OCI-LY3 (cell line): ENCODE data around the gene ASIC1.
A peak's percentile ranks its signal among the peaks of the same experiment; 100 is the strongest.

Source experiments
- H2AFZ ChIP-seq: fragments of 200-600, 300-600 bp; shearing (Covaris generic); 2 replicates; pipeline ENCODE4 v1.6.0; 2014; ENCODE audit warnings: antibody characterized with exemption, low read depth, low read length
- H3K27ac ChIP-seq: fragments of 200-600, 300-600 bp; sonication (generic); 2 replicates; pipeline ENCODE4 v1.5.1; 2014; ENCODE audit warnings: mild to moderate bottlenecking, low read length, moderate library complexity, mixed read lengths
- H3K27me3 ChIP-seq: fragments of 200-600, 300-600 bp; sonication (generic); 2 replicates; pipeline ENCODE4 v1.6.1; 2014; ENCODE audit warnings: low read depth, low read length, mixed read lengths
- H3K36me3 ChIP-seq: fragments of 200-600, 300-600 bp; sonication (generic); replicated peaks from 2 replicates; pipeline ENCODE3; 2014; ENCODE audit warnings: low read depth, low read length, mixed read lengths
- H3K4me1 ChIP-seq: fragments of 300-600, 200-600 bp; sonication (generic); 2 replicates; pipeline ENCODE4 v1.6.1; 2014; ENCODE audit warnings: low read length, mixed read lengths
- H3K4me2 ChIP-seq: fragments of 200-600, 300-600 bp; sonication (generic); 2 replicates; pipeline ENCODE4 v1.6.1; 2014; ENCODE audit warnings: low read length, mixed read lengths
- H3K4me3 ChIP-seq: fragments of 300-600, 200-600 bp; sonication (generic); 2 replicates; pipeline ENCODE4 v1.5.1; 2014; ENCODE audit warnings: antibody characterized with exemption, mild to moderate bottlenecking, low read length, moderate library complexity
- H3K79me2 ChIP-seq: fragments of 300-600, 200-600 bp; shearing (Covaris generic); 2 replicates; pipeline ENCODE4 v1.6.1; 2014; ENCODE audit warnings: mild to moderate bottlenecking, low read length, mixed read lengths
- H3K9ac ChIP-seq: fragments of 300-600, 200-600 bp; shearing (Covaris generic); 2 replicates; pipeline ENCODE4 v1.6.0; 2014; ENCODE audit warnings: mild to moderate bottlenecking, low read length, moderate library complexity
- H3K9me3 ChIP-seq: fragments of 200-600, 300-600 bp; shearing (Covaris generic); 2 replicates; pipeline ENCODE4 v1.6.1; 2014; ENCODE audit warnings: low read length, mixed read lengths; ENCODE audit not compliant: insufficient read depth
- H4K20me1 ChIP-seq: fragments of 200-600, 300-600 bp; sonication (generic); 2 replicates; pipeline ENCODE4 v1.6.1; 2016; ENCODE audit warnings: low read length, mixed read lengths; ENCODE audit not compliant: insufficient read depth
- EZH2phosphoT487 ChIP-seq: fragments of 200-600 bp; shearing (Covaris generic); IDR thresholded peaks from 2 replicates; pipeline ENCODE4 v1.6.1; 2018; ENCODE audit warnings: antibody characterized with exemption, mixed run types, low read depth
- TF ChIP-seq, protein P1 (sequence below): fragments of 200-600, 300-600 bp; sonication (generic); IDR thresholded peaks from 2 replicates; pipeline ENCODE4 v1.5.1; 2014; ENCODE audit warnings: antibody characterized with exemption, low read length, low read depth

ASIC1 gene

GRCh38 chr12:50074936-50075807, 17.8 kb downstream of the ASIC1 start:
- Histone ChIP-seq H3K9ac (no peak overlapping the region), H3K27ac (no peak overlapping the region), H3K9me3 (no peaks in the 10 kb centered on the region), H3K27me3 (no peaks in the 10 kb centered on the region), H4K20me1 (no peaks in the 10 kb centered on the region), H3K4me3 (no peak overlapping the region), H3K36me3 (no peaks in the 10 kb centered on the region), H3K79me2 (no peaks in the 10 kb centered on the region), H3K4me2 (peak overlapping the region; percentile 44), H3K4me1 (peaks cover 18% of the 10 kb centered on the region), H2AFZ (no peak overlapping the region)
- TF ChIP-seq, protein P1, sequence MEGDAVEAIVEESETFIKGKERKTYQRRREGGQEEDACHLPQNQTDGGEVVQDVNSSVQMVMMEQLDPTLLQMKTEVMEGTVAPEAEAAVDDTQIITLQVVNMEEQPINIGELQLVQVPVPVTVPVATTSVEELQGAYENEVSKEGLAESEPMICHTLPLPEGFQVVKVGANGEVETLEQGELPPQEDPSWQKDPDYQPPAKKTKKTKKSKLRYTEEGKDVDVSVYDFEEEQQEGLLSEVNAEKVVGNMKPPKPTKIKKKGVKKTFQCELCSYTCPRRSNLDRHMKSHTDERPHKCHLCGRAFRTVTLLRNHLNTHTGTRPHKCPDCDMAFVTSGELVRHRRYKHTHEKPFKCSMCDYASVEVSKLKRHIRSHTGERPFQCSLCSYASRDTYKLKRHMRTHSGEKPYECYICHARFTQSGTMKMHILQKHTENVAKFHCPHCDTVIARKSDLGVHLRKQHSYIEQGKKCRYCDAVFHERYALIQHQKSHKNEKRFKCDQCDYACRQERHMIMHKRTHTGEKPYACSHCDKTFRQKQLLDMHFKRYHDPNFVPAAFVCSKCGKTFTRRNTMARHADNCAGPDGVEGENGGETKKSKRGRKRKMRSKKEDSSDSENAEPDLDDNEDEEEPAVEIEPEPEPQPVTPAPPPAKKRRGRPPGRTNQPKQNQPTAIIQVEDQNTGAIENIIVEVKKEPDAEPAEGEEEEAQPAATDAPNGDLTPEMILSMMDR, result peak; percentile 89
- TF ChIP-seq EZH2phosphoT487, result no peak

GRCh38 chr12:50075808-50076170, 18.4 kb downstream of the ASIC1 start:
- H3K27me3 ChIP-seq, result no peaks in the 10 kb centered on the region
- TF ChIP-seq EZH2phosphoT487, result no peak
- TF ChIP-seq, protein P1, result no peak
- no peaks in the 10 kb centered on the region for H3K9me3 ChIP-seq
- H3K4me3 ChIP-seq, result no peak overlapping the region
- no peak overlapping the region for H2AFZ ChIP-seq
- peaks cover 15% of the 10 kb centered on the region for H3K4me1 ChIP-seq
- no peak overlapping the region for H3K4me2 ChIP-seq
- no peak overlapping the region for H3K9ac ChIP-seq
- H3K27ac ChIP-seq, result no peak overlapping the region
- no peaks in the 10 kb centered on the region for H4K20me1 ChIP-seq
- no peaks in the 10 kb centered on the region for H3K79me2 ChIP-seq
- no peaks in the 10 kb centered on the region for H3K36me3 ChIP-seq

GRCh38 chr12:50077099-50077498, 19.7 kb downstream of the ASIC1 start:
- Histone ChIP-seq H3K79me2 (no peaks in the 10 kb centered on the region), H3K4me3 (no peak overlapping the region)

GRCh38 chr12:50078281-50078680, 20.9 kb downstream of the ASIC1 start:
- Histone ChIP-seq H4K20me1 (no peaks in the 10 kb centered on the region), H2AFZ (no peak overlapping the region), H3K4me2 (no peak overlapping the region), H3K4me1 (peaks cover 15% of the 10 kb centered on the region), H3K4me3 (no peak overlapping the region), H3K27me3 (no peaks in the 10 kb centered on the region), H3K27ac (no peak overlapping the region), H3K79me2 (no peaks in the 10 kb centered on the region), H3K36me3 (no peaks in the 10 kb centered on the region), H3K9me3 (no peaks in the 10 kb centered on the region), H3K9ac (no peak overlapping the region)
- TF ChIP-seq, protein P1, result no peak
- TF ChIP-seq EZH2phosphoT487, result no peak

More at GRCh38 chr12:50077099-50077498, 19.7 kb downstream of the ASIC1 start:
- peaks cover 15% of the 10 kb centered on the region for H3K4me1 ChIP-seq
- no peak overlapping the region for H2AFZ ChIP-seq
- no peaks in the 10 kb centered on the region for H4K20me1 ChIP-seq
- H3K4me2 ChIP-seq, result peak overlapping the region; percentile 29
- H3K27me3 ChIP-seq, result no peaks in the 10 kb centered on the region
- TF ChIP-seq, protein P1, result no peak
- no peak for TF ChIP-seq EZH2phosphoT487
- no peaks in the 10 kb centered on the region for H3K36me3 ChIP-seq
- no peaks in the 10 kb centered on the region for H3K9me3 ChIP-seq
- H3K27ac ChIP-seq, result no peak overlapping the region
- H3K9ac ChIP-seq, result no peak overlapping the region
